Measurements from ENCODE around the gene PPP1R8.

PPP1R8 gene

GRCh38 chr1:27872059-27872801 lies 41.6 kb downstream of the PPP1R8 start, which contains the start of gene THEMIS2:
THEMIS2 (plus strand) TSS chr1:27872544; CDS start chr1:27872572, 28 bp downstream.
- DNase-seq (ENCODE audit: low spot score): no peak

- DNase-seq (ENCODE audit: low spot score): no peak
Observed at GRCh38 chr1:27872802-27873551, 42.4 kb downstream of the PPP1R8 start.

GRCh38 chr1:27873671-27874384 lies 43.2 kb downstream of the PPP1R8 start:
- DNase-seq (ENCODE audit: low spot score): no peak

- DNase-seq (ENCODE audit: low spot score): no peak
Observed at GRCh38 chr1:27876341-27877114, 45.9 kb downstream of the PPP1R8 start.

- DNase-seq (ENCODE audit: low spot score): no peak
Observed at GRCh38 chr1:27877115-27877416, 46.5 kb downstream of the PPP1R8 start.

- DNase-seq (ENCODE audit: low spot score): no peak
Observed at GRCh38 chr1:27878039-27878438, 47.5 kb downstream of the PPP1R8 start.

GRCh38 chr1:27878787-27879335 lies 48.3 kb downstream of the PPP1R8 start:
- DNase-seq (ENCODE audit: low spot score): no peak

GRCh38 chr1:27879374-27880082 lies 48.9 kb downstream of the PPP1R8 start:
- DNase-seq (ENCODE audit: low spot score): no peak

GRCh38 chr1:27882543-27882903 lies 51.9 kb downstream of the PPP1R8 start:
- no peak for DNase-seq (ENCODE audit: low spot score)

- no peak for DNase-seq (ENCODE audit: low spot score)
Observed at GRCh38 chr1:27883536-27883935, 53.0 kb downstream of the PPP1R8 start.

GRCh38 chr1:27884006-27884954 lies 53.7 kb downstream of the PPP1R8 start:
- no peak for DNase-seq (ENCODE audit: low spot score)

GRCh38 chr1:27885114-27885528 lies 54.5 kb downstream of the PPP1R8 start:
- no peak for DNase-seq (ENCODE audit: low spot score)

GRCh38 chr1:27885621-27886352 lies 55.2 kb downstream of the PPP1R8 start:
- no peak for DNase-seq (ENCODE audit: low spot score)

- no peak for DNase-seq (ENCODE audit: low spot score)
Observed at GRCh38 chr1:27886353-27886679, 55.7 kb downstream of the PPP1R8 start.

- no peak for DNase-seq (ENCODE audit: low spot score)
Observed at GRCh38 chr1:27886744-27887143, 56.2 kb downstream of the PPP1R8 start.

- DNase-seq (ENCODE audit: low spot score): no peak
Observed at GRCh38 chr1:27887215-27888021, 56.8 kb downstream of the PPP1R8 start.

- DNase-seq (ENCODE audit: low spot score): no peak
Observed at GRCh38 chr1:27889506-27889905, 58.9 kb downstream of the PPP1R8 start.

GRCh38 chr1:27891196-27891889 lies 60.8 kb downstream of the PPP1R8 start:
- no peak for DNase-seq (ENCODE audit: low spot score)
